Trophoblast cell (in vitro differentiated cells and primary cell): Measurements from ENCODE around the gene KCNQ1.

Experiments
- DNase-seq, 2 donors: peaks; one replicate each; pipeline ENCODE4 v3.0.0-alpha.2; 2016
- H2AFZ ChIP-seq: 2 replicates; pipeline ENCODE4 v1.6.1; 2013; ENCODE audit warnings: low read length, moderate library complexity, mild to moderate bottlenecking; ENCODE audit not compliant: insufficient read depth, poor library complexity
- H2AK5ac ChIP-seq: 2 replicates; pipeline ENCODE4 v1.6.1; 2013; ENCODE audit warnings: mild to moderate bottlenecking, low read length
- H2BK120ac ChIP-seq: 2 replicates; pipeline ENCODE4 v1.6.1; 2013; ENCODE audit warnings: low read length, mild to moderate bottlenecking, moderate library complexity; ENCODE audit not compliant: insufficient read depth, poor library complexity
- H2BK12ac ChIP-seq: 2 replicates; pipeline ENCODE4 v1.6.1; 2013; ENCODE audit warnings: mild to moderate bottlenecking, low read length, moderate library complexity
- H2BK5ac ChIP-seq: 2 replicates; pipeline ENCODE4 v1.6.1; 2013; ENCODE audit warnings: low read length, low read depth, moderate library complexity, mild to moderate bottlenecking; ENCODE audit not compliant: poor library complexity
- H3K14ac ChIP-seq: 2 replicates; pipeline ENCODE4 v1.6.1; 2013; ENCODE audit warnings: mild to moderate bottlenecking, low read length
- H3K18ac ChIP-seq: 2 replicates; pipeline ENCODE4 v1.6.1; 2013; ENCODE audit warnings: mild to moderate bottlenecking, low read length
- H3K23ac ChIP-seq: 2 replicates; pipeline ENCODE4 v1.6.1; 2013; ENCODE audit warnings: low read length
- H3K27ac ChIP-seq: 2 replicates; pipeline ENCODE4 v1.5.1; 2013; ENCODE audit warnings: low read depth, mild to moderate bottlenecking, inconsistent platforms, low read length, moderate library complexity
- H3K27me3 ChIP-seq: 2 replicates; pipeline ENCODE4 v1.6.1; 2013; ENCODE audit warnings: inconsistent platforms, mild to moderate bottlenecking, low read length, moderate library complexity; ENCODE audit not compliant: insufficient read depth
- H3K36me3 ChIP-seq, 2 experiments: 1 replicate in 1 of 2; 2 replicates in 1 of 2; pipeline ENCODE4 v1.6.1; 2013; ENCODE audit warnings: low read length in 2 of 2, mild to moderate bottlenecking in 2 of 2, moderate library complexity in 1 of 2; ENCODE audit not compliant: insufficient read depth in 2 of 2, control insufficient read depth in 1 of 2
- H3K4ac ChIP-seq: 2 replicates; pipeline ENCODE4 v1.6.1; 2013; ENCODE audit warnings: low read depth, mild to moderate bottlenecking, low read length, moderate library complexity
- H3K4me1 ChIP-seq, 2 experiments: 1 replicate in 1 of 2; 2 replicates in 1 of 2; pipeline ENCODE4 v1.6.1; 2013; ENCODE audit warnings: low read length in 2 of 2, mild to moderate bottlenecking in 2 of 2, moderate library complexity in 1 of 2; ENCODE audit not compliant: insufficient read depth in 2 of 2, control insufficient read depth in 1 of 2
- H3K4me2 ChIP-seq: 2 replicates; pipeline ENCODE4 v1.6.1; 2013; ENCODE audit warnings: inconsistent platforms, mild to moderate bottlenecking, low read length, moderate library complexity
- H3K4me3 ChIP-seq: 2 replicates; pipeline ENCODE4 v1.5.1; 2013; ENCODE audit warnings: mild to moderate bottlenecking, low read depth, low read length, inconsistent platforms
- H3K79me1 ChIP-seq: one replicate; pipeline ENCODE4 v1.6.1; 2013; ENCODE audit warnings: low read length
- H3K79me2 ChIP-seq: 2 replicates; pipeline ENCODE4 v1.6.1; 2013; ENCODE audit warnings: low read length, mild to moderate bottlenecking; ENCODE audit not compliant: control insufficient read depth, insufficient read depth, poor library complexity
- H3K9ac ChIP-seq: 2 replicates; pipeline ENCODE4 v1.6.1; 2013; ENCODE audit warnings: mild to moderate bottlenecking, low read length
- H3K9me3 ChIP-seq: 2 replicates; pipeline ENCODE4 v1.6.1; 2013; ENCODE audit warnings: low read depth, mild to moderate bottlenecking, control low read depth, inconsistent platforms, low read length; ENCODE audit not compliant: insufficient read depth
- H4K12ac ChIP-seq: 2 replicates; pipeline ENCODE4 v1.6.1; 2013; ENCODE audit warnings: low read depth, mild to moderate bottlenecking, low read length, moderate library complexity
- H4K8ac ChIP-seq: 2 replicates; pipeline ENCODE4 v1.6.1; 2013; ENCODE audit warnings: low read depth, mild to moderate bottlenecking, low read length, moderate library complexity
- H4K91ac ChIP-seq: one replicate; pipeline ENCODE4 v1.6.1; 2013; ENCODE audit warnings: low read depth, mild to moderate bottlenecking, low read length, moderate library complexity
- WGBS: extraction: QIAGEN DNeasy Blood & Tissue Kit; methylation state at CpG from one replicate; pipeline ENCODE4 v1.1.7; 2013; ENCODE audit warnings: missing lambda C conversion rate; ENCODE audit not compliant: insufficient read length, insufficient coverage; ENCODE audit errors: extremely low coverage; 5-methylcytosine and 5-hydroxymethylcytosine counted together

Gene KCNQ1

GRCh38 chr11:2530855-2531200, 86.0 kb downstream of the KCNQ1 start:
- Histone ChIP-seq H2AFZ (no peak overlapping the region), H3K4me3 (no peak overlapping the region), H3K23ac (no peak overlapping the region), H3K9me3 (peaks cover 4% of the 10 kb centered on the region), H4K91ac (no peak overlapping the region), H3K27me3 (no peaks in the 10 kb centered on the region), H2BK5ac (no peak overlapping the region), H3K14ac (no peak overlapping the region), H3K4me1 (peaks cover 17 to 19% of the 10 kb centered on the region in 2 experiments), H4K12ac (no peak overlapping the region), H3K36me3 (no peaks in the 10 kb centered on the region), H3K79me1 (peaks cover 21% of the 10 kb centered on the region), H3K27ac (no peak overlapping the region), H3K9ac (no peak overlapping the region), H3K4ac (no peak overlapping the region), H3K79me2 (peaks cover 6% of the 10 kb centered on the region), H2BK12ac (no peak overlapping the region), H4K8ac (no peak overlapping the region), H2AK5ac (no peak overlapping the region), H3K18ac (no peak overlapping the region), H3K4me2 (no peak overlapping the region), H2BK120ac (no peak overlapping the region)
- DNase-seq = no peak
- no CpG with 5 or more reads among the region's 10 CpGs for WGBS

- WGBS = no CpG with 5 or more reads among the region's 14 CpGs
- peak; percentile 49 to 75 for DNase-seq
Measured at GRCh38 chr11:2531277-2531986, 86.6 kb downstream of the KCNQ1 start.

GRCh38 chr11:2531987-2532703, 87.3 kb downstream of the KCNQ1 start:
- Histone ChIP-seq H3K4me1 (peaks cover 17 to 19% of the 10 kb centered on the region in 2 experiments), H4K91ac (no peak overlapping the region), H2AFZ (no peak overlapping the region), H3K23ac (no peak overlapping the region), H3K9me3 (peaks cover 4% of the 10 kb centered on the region), H3K27ac (no peak overlapping the region), H3K9ac (no peak overlapping the region), H3K79me1 (peaks cover 21% of the 10 kb centered on the region), H3K18ac (no peak overlapping the region), H4K8ac (no peak overlapping the region), H3K79me2 (peaks cover 6% of the 10 kb centered on the region), H2BK120ac (no peak overlapping the region), H3K4me3 (no peak overlapping the region), H2BK12ac (no peak overlapping the region), H3K27me3 (no peaks in the 10 kb centered on the region), H2BK5ac (no peak overlapping the region), H3K4me2 (no peak overlapping the region), H2AK5ac (no peak overlapping the region), H3K4ac (no peak overlapping the region), H3K14ac (no peak overlapping the region), H3K36me3 (no peaks in the 10 kb centered on the region), H4K12ac (no peak overlapping the region)
- peak in 1 of 2 donors; percentile 6 for DNase-seq
- no CpG with 5 or more reads among the region's 21 CpGs for WGBS

More at GRCh38 chr11:2531277-2531986, 86.6 kb downstream of the KCNQ1 start:
- Histone ChIP-seq H2BK120ac (no peak overlapping the region), H3K79me1 (peaks cover 21% of the 10 kb centered on the region), H3K23ac (no peak overlapping the region), H3K4me2 (no peak overlapping the region), H3K9me3 (peaks cover 4% of the 10 kb centered on the region), H2BK12ac (no peak overlapping the region), H3K27ac (no peak overlapping the region), H2BK5ac (no peak overlapping the region), H4K8ac (no peak overlapping the region), H2AK5ac (no peak overlapping the region), H3K18ac (no peak overlapping the region), H3K4me3 (no peak overlapping the region), H3K9ac (no peak overlapping the region), H3K79me2 (peaks cover 6% of the 10 kb centered on the region), H3K4ac (no peak overlapping the region), H3K4me1 (peaks cover 17 to 19% of the 10 kb centered on the region in 2 experiments), H2AFZ (no peak overlapping the region), H3K27me3 (no peaks in the 10 kb centered on the region), H3K36me3 (no peaks in the 10 kb centered on the region), H3K14ac (no peak overlapping the region), H4K91ac (no peak overlapping the region), H4K12ac (no peak overlapping the region)

- Histone ChIP-seq H3K9ac (no peak overlapping the region), H3K4me3 (peak overlapping the region; percentile 4), H3K4me1 (peaks cover 17% of the 10 kb centered on the region in 2 experiments), H2AK5ac (peak overlapping the region; percentile 40), H4K91ac (peak overlapping the region; percentile 30), H3K79me2 (peaks cover 6% of the 10 kb centered on the region), H4K12ac (no peak overlapping the region), H2BK5ac (peak overlapping the region; percentile 5), H3K27me3 (no peaks in the 10 kb centered on the region), H3K36me3 (no peaks in the 10 kb centered on the region), H3K14ac (peak overlapping the region; percentile 73), H2BK120ac (peak overlapping the region; percentile 18), H3K9me3 (peaks cover 4% of the 10 kb centered on the region), H3K27ac (peak overlapping the region; percentile 76), H4K8ac (peak overlapping the region; percentile 31), H3K4me2 (peak overlapping the region; percentile 18), H3K79me1 (peaks cover 21% of the 10 kb centered on the region), H3K23ac (no peak overlapping the region), H2BK12ac (peak overlapping the region; percentile 50), H3K18ac (peak overlapping the region; percentile 44), H3K4ac (peak overlapping the region; percentile 12), H2AFZ (no peak overlapping the region)
- no CpG with 5 or more reads among the region's 43 CpGs for WGBS
- peak; percentile 84 to 92 for DNase-seq
Measured at GRCh38 chr11:2532704-2533586, 88.1 kb downstream of the KCNQ1 start.
